Adipocyte (in vitro differentiated cells): ENCODE data around the gene CPM.
"Not testable (repeated sequence)": the region's sequence is repeated elsewhere in the genome, so short reads cannot be mapped to it uniquely, and the experiment has no call there.

Experiments
- DNase-seq: peaks from one replicate; pipeline ENCODE4 v3.0.0-alpha.2; 2015; ENCODE audit warnings: low read depth
- H3K27me3 ChIP-seq: replicated peaks from 2 replicates; pipeline ENCODE4 v1.7.0; 2013; ENCODE audit warnings: mild to moderate bottlenecking, low read length, moderate library complexity; ENCODE audit not compliant: control insufficient read depth, insufficient read depth
- H3K36me3 ChIP-seq: 2 replicates; pipeline ENCODE4 v1.7.0; 2013; ENCODE audit warnings: low read length, mild to moderate bottlenecking, moderate library complexity; ENCODE audit not compliant: control insufficient read depth, insufficient read depth, severe bottlenecking
- H3K4me1 ChIP-seq: 2 replicates; pipeline ENCODE4 v1.7.0; 2013; ENCODE audit warnings: mild to moderate bottlenecking, low read length, moderate library complexity; ENCODE audit not compliant: control insufficient read depth, insufficient read depth
- H3K4me3 ChIP-seq: 2 replicates; pipeline ENCODE4 v1.7.0; 2013; ENCODE audit warnings: mild to moderate bottlenecking, low read length, moderate library complexity
- H3K9ac ChIP-seq: 2 replicates; pipeline ENCODE4 v1.7.0; 2013; ENCODE audit warnings: mild to moderate bottlenecking, low read length, moderate library complexity
- H3K9me3 ChIP-seq: 2 replicates; pipeline ENCODE4 v1.7.0; 2013; ENCODE audit warnings: mild to moderate bottlenecking, low read length, moderate library complexity; ENCODE audit not compliant: control insufficient read depth

Gene CPM

DNA sequence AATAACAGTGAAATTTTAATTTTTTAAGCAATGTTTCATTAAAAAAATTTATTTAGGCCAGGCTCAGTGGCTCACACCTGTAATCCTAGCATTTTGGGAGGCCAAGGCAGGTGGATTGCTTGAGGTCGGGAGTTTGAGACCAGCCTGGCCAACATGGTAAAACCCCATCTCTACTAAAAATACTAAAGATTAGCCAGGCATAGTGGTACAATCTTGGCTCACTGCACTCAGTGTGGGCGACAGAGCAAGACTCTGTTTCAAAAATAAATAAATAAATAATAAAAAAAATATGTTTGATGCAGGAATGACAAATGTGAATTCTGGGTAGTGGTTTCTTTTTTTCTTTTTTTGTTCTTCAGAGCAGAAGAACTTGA, 130.6 kb downstream of the CPM start:
- H3K4me3 ChIP-seq, H3K9me3 ChIP-seq, H3K36me3 ChIP-seq, H3K27me3 ChIP-seq, DNase-seq, H3K9ac ChIP-seq: not testable (repeated sequence)
- H3K4me1 ChIP-seq, result peaks cover 11% of the 10 kb centered on the region
